Measurements from ENCODE around the gene PAX3.

Gene PAX3

DNA sequence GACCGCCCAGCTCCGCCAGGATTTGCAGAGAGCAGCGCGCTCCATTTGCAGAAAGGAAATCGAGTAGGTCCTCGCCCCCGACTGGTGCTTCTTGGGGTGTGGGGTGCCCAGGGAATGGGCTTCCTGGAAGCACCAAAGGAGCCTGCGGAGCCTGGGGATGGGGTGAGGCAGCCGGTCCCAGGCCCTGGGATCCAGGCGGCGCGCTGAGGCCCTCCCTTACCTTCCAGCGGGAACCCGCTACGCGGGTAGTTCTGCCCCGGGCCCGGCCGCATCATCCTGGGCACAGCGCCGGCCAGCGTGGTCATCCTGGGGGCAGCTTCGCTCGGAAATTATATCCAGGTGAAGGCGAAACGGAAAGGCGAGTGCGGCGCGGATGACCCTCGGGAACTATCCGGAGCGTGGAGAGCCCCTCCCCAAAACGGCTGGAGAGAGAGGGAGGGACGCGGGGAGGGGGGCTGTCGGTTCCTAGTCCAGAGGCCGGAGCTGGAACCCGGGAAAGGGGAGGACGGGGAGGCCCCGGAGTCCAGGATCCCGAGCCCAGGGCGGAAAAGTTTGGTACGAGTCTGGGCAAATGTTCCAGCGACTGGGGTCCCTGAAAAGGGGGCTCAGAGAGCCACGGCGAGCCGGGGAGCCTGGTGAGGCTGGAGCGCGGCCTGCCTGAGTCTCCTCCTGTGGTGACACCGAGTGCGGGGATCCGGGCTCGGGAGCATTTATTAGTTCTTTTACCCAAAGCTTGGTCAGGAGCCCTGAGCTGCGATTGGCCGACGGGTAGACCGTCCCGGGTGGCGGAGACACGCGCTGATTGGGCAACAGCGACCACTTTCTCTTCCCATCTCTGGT, at the start of gene PAX3:
Gene PAX3, minus strand, starts transcription at position 688 of the 840 bp plus-strand sequence. Its CDS starts 383 bp downstream, at position 305.
- DNase-seq: no peak

DNA sequence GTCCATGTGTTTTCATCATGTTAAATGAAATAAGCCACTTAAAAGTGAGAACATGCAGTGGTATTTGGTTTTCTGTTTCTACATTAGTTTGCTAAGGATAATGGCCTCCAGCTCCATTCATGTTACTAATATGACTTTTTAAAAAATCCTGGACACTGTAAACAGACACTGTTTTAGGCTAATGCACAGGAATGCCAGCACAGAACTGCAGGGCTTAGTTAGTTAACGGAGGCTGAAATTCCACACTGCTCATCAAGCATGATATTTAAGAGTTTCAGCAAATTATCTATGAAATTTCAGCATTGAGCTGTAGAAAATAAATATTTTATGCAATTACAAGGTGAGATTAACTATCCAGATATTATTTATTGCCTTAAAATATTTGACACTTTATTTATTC, 42.5 kb upstream of the PAX3 start:
- DNase-seq: no peak

DNA sequence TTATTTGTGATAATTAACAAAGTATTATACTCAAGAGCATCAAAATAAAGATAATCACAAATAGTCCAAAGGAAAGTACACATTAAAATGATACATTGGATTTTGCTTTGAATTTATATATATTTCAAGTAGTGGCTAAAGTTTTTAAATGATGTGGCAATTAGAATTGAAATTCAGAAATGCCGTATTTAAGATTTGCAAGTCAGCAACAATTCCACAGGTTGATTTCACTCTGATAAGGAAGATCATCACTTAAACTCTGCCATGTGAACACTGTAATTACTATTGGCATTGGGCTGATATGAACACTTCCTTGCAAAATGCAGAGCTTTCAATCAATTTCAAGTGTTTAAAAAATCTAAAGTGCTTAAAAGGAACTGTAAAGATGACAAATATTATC, 39.6 kb upstream of the PAX3 start:
- DNase-seq: no peak

DNA sequence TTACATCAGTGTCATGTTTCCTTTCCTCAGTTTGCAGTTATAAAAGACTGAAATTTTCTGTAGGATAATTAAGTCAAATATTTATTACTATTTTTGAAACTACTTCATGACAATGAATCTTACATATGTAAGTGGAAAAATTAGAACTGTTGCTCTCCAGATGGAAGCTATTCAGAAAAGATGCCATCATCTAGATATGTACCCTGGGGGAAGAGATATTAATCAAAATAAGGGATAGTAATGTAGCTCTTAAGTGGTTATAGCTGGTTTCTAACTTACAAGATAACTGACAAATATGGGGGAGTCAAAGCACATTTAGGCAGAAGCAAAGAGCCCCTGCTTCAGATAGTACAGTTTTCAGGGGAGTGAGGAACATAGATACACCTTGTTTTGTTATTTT, 38.1 kb upstream of the PAX3 start:
- DNase-seq: no peak

DNA sequence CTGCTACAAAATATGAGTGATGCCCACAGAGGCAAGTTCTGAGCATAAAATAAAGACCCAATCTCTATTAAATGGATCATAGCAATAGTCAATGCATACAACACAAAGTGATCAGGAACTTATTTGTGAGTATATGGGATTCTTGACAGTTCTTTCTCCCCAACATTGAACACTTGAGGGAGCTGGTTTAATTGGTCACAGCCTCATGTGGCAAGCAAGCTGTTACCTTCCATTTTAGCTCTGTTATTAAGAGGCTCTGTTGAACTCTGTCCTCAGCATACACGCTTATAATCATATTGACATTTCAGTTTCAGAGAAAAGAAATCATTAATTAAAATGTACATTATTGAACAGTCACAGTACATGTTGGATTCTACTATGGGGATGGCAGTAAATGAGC, 37.6 kb upstream of the PAX3 start:
- DNase-seq: no peak

DNA sequence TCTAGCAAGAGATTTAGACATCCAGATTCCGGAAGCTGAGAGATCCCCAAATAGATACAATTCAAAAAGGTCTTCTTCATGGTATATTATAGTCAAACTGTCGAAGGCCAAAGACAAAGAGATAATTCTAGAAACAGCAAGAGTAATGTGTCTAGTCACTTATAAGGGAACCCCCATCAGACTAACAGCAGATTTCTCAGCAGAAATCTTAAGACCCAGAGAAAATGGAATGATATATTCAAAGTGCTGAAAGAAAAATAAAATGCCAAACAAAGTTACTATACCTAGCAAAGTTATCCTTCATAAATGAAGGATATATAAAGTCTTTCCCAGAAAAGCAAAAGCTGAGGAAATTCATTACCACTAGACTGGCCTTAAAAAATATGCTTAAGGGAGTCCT, 36.1 kb upstream of the PAX3 start:
- no peak for DNase-seq

DNA sequence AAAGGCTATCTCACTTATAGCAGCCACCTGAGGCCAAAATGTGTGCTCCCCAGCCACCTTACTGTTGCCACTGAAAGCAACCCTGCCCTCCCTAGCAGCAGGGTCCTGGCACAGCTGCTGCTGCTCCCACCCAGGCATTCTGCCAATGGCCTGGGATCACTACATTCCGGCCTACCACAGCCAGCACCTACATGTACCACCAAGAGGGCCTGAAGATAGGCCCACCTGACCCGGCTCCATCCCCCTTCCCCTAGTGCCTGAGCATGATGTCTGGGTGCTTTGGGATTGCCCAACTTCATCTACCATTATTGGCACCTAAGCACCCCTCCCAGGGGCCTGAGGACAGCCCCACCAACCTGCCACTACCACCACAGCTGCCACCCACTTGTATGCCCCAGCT, 34.6 kb upstream of the PAX3 start:
- no peak for DNase-seq

DNA sequence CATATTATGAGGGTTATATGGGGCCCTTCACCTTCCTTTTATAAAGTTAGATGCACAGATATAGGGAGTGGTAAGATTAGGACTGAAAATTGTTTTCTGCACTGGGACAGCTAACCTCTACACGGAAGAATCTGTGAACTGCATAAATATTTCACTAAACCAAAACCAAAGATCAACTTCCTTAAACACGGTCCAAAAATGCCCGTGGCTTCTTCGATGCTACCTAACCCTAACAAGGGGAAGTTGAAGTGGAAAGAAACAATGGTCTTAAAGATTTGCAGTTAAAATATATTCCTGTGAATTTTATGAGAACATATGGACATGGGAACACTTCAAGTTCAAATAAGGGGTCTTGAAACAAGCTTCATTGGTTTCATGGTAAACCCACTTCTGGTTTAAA, 33.3 kb upstream of the PAX3 start:
- no peak for DNase-seq

DNA sequence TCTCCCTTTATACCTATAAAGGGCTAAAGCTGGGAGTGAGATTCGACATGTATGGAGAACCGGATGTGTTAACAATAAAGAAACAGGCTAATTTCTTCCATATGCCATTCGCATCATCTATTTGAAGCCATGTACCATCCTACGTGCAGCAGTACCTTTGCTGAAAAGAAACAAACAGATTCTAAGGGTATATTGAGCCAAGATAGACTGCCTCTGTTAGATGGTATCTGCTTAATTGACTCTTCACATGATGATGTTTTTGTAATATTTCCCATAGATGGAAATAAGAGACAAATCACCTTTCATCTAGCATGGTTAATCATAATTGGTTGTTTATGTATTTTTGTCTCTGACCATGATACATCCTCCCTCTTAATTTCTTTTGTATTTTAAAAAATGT, 32.1 kb upstream of the PAX3 start:
- no peak for DNase-seq

DNA sequence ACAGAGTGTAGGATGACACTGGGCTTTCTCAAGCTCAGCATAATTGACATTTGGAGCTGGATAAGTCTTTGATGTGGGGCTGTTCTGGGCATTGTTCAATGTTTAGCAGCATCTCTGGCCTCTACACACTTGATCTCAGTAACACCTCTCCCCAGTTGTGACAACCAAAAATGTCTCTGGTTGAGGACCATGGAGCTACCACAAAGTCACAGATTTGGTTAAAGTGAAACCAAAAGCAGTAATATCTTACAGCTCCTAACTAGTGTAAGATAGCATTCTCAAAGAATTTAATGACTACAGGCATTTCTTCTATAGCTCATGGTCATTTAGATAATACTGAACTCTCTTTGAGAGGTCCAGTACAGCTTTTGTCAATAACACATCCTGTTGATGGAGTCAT, 23.4 kb upstream of the PAX3 start:
- DNase-seq: no peak

DNA sequence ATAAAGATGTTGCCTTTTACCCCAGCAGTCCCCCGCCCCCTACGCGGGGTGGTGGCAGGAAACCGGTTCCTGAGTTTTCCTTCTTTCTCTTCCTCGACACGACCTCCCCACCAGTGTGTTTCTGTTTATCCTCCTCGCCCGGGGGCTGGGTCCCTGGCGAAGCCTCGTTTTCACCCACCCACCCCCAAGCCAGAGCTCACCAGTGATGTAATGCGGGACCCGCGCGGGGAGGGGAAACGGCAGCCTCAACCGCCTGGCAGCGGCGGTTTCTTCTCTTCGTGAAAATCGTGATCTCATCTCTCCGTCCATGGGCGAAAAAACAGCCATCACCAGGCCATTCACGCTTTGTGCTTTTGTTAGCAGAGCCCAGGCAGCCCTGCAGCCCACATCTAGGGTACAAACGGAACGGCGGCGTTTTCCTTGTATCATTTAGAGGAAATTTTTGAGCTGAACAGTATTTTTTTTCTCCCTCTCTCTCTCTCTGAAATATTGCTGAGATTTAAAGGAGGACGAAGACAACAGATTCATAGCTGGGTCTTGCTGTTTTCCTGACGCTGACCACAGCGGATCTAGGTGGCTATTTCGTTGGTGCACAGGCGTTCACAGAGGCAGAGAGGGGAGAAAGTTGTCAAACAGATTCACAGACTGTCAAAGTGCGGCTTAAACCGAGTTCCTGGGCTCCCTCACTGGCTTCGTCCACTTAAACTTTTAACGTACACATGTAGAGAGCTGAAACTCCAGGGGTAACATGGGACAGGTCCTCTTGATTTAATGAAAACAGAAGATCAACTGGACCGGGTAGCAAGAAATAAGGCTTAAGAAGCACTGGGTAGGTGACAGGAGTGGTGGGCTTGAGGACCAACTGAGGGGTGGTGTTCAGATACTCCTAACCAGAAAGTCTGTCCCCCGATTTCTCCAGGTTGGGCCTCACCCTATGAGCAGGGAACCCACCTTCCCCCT, 21.9 kb upstream of the PAX3 start:
- DNase-seq: no peak

DNA sequence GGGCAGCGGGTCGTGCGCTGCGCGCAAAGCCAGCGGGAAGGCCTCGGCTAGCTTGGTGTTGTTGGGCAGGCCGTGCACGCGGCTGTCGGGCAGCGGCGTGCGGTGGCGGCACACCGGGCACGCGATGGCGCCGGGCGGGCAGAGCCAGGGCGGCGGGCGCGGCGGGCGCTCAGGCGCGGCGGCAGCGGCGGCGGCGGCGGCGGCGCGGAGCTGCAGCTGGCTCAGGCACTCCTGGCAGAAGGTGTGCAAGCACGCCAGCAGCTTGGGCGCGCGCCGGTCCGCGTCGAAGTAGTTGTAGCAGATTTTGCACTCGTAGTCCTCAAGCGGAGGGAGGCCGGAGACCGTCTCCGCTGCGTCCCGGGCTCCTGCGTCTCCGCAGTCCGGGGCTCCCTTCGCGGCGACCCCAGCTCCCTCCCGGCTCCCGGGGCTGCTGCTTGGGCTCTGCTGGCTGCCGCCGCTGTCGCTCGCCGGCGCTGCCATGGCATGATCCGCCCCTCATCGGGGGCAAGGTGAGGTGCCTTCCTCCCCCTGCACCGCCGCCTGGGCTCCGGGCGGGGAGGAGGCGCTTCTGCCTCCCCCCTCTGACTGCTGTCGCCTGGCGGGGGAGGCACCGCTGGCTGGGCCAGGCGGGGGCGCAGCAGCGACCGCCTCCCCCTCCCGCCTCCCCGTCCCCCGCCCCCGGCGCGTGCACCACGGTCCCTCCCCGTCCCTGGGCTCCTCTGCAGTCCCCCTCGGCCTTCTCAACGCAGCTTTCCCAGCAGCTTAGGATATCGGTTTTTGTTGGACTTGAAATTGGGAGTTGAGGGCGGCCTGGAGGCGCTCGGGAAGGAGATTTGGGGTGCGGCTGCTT, 21.0 kb upstream of the PAX3 start:
- no peak for DNase-seq

DNA sequence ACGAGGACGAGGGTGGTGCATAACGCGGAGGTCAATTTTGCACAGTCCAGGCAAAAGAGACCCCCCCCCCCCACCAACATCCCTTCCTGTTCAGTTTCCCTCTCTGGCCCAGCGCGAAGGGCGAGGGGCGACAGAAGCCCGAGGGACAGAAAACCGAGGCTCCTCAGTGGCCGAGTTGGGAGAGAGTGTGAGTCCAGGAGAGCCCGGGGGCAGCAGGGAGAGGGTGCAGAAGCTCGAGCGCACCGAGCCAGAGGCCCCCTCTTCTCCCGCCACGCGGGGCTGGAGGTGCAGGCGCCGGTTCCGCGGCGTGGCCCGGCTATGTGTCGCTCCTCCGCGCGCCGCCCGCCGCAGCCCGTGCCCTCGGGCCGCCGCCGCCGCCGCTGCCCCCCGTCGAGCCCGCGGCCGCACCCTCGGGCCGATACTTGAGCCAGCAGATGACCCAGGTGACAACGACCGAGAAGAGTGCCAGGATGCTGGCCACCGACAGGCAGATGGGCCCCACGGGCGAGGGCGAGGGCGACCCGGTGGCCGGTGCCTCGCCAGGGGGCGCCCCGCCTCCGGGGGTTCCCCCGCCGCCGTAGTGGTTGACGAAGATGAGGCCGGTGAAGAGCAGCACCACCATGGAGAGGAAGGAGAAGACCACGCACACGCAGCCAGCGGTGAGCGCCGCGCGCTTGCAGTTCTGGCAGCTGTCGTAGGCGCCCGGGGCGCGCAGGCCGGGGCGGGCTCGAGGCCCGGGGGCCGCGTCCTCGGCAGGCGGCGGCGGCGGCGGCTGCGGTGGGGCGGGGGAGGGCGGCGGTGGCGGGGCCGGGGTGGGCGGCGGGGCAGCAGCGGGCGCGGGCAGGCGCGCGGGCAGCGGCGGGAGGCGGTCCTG, 20.2 kb upstream of the PAX3 start:
- DNase-seq: no peak

DNA sequence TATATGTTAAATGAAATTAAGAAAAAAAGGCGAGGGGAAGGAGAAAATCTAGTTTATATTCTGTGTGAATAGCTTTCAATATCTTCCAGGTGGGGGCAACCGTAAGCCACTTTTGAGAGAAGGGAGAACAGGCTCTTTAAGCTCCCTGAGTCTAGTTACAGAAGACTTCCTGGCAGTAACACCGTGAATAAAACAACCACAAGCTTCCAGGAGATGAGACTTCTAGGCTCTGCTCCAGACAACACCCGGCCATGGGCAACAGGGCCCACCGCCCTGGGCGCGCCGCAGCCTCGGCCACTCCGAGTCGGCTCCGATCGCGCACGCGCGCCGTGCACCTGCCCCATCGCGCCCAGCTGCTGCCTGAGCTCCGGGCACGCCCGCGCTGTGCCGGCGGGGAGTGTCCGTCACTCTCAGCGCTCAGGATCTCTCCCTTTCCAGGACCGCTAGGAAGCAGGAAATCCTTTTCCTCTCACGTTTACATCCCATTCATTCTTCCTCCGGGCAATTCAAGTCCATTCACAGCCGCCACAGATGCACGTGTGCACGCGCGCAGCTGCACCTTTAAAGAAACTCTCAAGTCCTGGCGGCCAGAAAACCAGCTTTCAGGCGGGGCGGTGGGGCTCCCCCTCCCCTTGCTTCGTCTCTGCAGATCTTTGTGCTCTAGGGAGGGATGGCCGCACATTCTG, 19.4 kb upstream of the PAX3 start:
- DNase-seq: peak in 1 of 2 experiments; percentile 11

DNA sequence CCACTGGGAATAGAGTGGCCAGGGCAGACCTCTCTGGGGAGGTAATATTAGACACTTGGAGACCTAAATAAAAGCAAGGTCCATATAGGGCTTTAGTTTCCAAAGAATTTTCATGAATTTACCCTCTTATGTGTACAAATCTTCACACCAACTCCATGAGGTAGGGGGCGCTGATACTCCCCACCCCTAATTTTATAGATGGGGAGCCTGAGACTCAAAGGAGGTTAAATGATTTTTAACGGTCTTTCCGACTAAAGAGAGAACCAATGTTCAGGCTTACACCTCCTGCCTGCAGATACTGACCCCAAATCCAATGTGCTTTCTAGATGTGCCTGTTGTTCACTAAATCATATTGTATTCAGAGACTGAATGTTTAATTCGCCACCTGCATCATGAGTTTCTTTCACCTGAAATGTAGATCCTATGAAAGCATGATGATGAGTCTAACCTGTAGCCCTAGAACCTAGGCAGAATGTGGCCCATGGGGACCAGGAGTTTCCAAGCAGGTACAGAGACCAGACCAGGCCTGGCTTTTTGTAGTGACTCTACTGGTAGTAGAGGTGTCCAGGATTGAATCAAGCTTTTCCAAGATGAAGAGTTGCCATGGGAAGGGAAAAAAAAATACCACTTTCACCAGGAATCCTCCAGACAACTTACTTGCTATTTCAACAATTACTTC, 16.8 kb upstream of the PAX3 start:
- no peak for DNase-seq

DNA sequence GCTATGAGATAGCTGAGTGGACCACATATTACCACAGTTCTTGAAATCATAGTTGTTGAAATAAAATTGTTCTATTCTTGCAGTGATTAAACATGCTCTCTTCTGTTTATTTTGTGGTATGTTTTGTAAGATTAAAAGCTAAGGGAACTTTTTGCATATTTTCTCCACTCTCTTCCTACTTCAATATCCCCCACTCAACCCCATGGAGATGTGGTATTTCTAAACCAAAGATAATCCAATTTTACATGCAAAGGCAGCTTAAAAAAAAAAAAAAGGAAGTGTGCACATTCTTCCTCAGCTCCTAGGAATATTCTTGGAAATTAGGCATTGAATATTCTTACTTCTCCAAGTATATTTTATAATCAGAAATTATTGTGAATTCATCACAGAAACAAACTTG, 15.0 kb upstream of the PAX3 start:
- no peak for DNase-seq

DNA sequence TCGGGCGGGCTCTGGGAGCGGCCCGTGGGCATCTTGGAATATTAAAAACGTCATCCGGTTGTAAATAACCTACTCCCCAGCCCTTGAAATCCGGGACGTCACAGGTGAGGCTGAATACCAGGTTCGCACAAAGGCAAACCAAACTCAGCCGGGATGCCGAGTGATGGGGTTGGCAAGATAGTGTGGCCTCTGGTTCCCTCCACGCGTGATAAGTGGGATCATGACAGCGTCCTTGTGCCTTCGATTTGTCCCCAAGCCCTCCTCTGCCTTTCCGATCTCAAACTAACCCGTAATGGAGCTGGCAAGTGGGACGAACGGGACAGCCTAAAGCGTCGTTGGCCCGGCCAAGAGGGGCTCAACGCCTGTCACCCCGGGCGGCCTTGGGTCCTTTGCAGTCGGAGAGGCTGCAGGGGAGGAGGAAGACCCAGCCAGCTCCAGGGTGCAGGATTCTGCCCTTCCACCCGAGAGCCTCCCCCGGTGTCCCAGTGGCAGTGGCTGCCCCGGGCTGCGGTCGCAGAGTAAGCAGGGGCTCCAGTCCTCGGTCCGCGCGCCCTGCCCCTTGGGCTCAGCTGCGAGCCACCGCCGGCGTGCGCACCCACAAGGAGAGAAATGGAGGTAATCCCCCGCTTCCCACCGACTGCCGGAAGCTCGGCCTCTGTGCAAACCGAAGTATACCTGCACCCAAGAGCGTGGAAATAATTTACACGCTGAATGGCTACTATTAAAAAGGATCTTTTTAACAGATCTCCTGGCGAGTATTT, 13.4 kb upstream of the PAX3 start:
- DNase-seq: no peak

DNA sequence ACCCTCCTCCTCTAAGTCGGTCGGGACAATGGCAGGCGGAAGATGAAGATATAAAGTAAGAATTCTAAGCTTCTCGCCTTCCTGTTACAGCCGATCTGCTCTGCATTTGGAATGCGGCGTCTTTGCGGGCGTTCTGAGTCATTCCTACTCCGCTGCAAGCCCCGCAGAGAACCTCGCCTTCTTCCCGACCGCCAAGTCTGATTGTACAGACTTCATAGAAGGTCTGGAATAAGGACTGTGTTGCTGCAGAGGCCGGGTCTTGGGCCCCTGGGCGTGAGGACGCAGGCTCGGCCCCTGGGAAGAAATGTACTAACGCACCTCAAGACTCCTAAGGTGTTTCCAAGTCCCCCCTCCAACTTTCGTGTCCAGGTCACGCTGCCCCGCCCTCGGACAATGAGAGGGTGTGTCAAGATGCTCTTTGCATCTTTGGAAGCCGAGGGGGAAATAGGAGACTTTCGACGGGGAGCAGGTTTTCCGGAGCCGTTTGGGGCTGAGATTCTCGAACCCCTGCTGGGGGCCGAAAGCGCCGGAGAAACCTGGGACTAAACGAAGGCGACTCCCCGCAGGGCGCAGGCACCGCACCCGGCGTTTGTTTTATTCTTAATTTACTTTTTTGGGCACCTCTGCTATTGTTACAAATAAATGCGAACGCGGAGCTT, 12.7 kb upstream of the PAX3 start:
- no peak for DNase-seq

DNA sequence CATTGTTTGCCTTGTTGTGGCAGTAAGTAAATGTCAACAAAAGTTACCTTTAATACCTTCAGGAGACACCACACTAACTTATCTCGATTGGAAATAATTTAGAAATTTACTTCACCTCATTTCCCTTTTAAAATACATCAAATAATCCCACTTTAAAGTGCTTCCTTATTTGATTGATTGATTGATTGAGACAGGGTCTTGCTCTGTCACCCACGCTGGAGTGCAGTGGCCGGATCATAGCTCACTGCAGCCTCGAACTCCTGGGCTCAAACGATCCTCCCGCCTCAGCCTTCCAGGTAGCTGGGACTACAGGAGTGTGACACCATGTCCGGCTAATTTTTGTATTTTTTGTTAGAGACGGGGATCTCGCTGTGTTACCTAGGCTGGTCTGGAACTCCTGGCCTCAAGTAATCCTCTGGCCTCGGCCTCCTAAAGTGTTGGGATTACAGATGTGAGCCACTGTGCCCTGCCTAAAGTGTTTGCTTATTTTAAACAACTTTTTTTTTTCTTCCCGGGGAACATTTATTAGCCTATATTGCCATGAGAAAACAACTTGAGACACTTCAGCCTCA, 12.0 kb upstream of the PAX3 start:
- no peak for DNase-seq
